AG04449 (cell line): Measurements from ENCODE around the gene IGDCC3.

ENCODE experiments used
- CTCF ChIA-PET: fragments of 350-600 bp; formaldehyde crosslinking; extraction: SDS; loops from one replicate; lab custom pipeline; 2021; ENCODE audit warnings: antibody characterized with exemption; lab: Yijun Ruan, JAX
- POLR2A ChIA-PET: fragments of 400-600, 350-600 bp; formaldehyde crosslinking; extraction: SDS; loops from one replicate; lab custom pipeline; 2020; ENCODE audit warnings: antibody characterized with exemption, inconsistent platforms; lab: Yijun Ruan, JAX
- DNase-seq: peaks from one replicate; pipeline ENCODE4 v3.0.0-alpha.2; 2010; ENCODE audit warnings: low read depth, low spot score
- H3K4me3 ChIP-seq: 2 replicates; pipeline ENCODE4 v1.5.1; 2011; ENCODE audit warnings: low read depth, mild to moderate bottlenecking, control low read depth, low read length
- TF ChIP-seq, protein P1 (sequence below): IDR thresholded peaks from one replicate; pipeline ENCODE4 v1.5.1; 2011; ENCODE audit warnings: mild to moderate bottlenecking, moderate library complexity, low read length, control low read depth, inconsistent platforms; ENCODE audit not compliant: insufficient read depth; ENCODE audit errors: missing control alignments

The IGDCC3 gene

DNA sequence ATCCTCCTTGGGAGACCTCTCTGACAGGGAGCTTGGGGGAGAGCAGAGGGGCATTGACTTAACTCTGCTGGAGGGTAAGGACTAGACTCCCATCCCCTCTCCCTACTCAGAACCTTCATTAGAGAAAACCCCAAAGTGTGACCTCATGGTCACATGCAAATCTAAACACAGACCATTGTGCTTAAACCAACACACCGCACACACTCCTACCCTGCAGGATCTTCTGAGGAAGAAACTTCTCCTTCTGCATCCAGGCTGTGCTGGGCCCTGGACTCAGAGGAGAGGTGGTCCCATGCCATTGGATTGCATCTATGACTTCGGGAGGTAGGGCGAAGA is 90.3 kb downstream of the IGDCC3 start:
- ChIA-PET POLR2A (interaction anchor here (1.8 to 3.3 kb wide), 2 partner anchors 10 to 18 kb away, joined by 7 to 42 read pairs; partner anchors contain the start of gene RNU5B-1), CTCF (interaction anchor here (1.1 to 5.7 kb wide), 11 partner anchors 9 to 254 kb away, joined by 3 to 97 read pairs (median 9); partner anchors contain the start of gene CLPX)
- TF ChIP-seq, protein P1, sequence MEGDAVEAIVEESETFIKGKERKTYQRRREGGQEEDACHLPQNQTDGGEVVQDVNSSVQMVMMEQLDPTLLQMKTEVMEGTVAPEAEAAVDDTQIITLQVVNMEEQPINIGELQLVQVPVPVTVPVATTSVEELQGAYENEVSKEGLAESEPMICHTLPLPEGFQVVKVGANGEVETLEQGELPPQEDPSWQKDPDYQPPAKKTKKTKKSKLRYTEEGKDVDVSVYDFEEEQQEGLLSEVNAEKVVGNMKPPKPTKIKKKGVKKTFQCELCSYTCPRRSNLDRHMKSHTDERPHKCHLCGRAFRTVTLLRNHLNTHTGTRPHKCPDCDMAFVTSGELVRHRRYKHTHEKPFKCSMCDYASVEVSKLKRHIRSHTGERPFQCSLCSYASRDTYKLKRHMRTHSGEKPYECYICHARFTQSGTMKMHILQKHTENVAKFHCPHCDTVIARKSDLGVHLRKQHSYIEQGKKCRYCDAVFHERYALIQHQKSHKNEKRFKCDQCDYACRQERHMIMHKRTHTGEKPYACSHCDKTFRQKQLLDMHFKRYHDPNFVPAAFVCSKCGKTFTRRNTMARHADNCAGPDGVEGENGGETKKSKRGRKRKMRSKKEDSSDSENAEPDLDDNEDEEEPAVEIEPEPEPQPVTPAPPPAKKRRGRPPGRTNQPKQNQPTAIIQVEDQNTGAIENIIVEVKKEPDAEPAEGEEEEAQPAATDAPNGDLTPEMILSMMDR, result no peak
- DNase-seq, result no peak
- H3K4me3 ChIP-seq, result no peak overlapping the region

DNA sequence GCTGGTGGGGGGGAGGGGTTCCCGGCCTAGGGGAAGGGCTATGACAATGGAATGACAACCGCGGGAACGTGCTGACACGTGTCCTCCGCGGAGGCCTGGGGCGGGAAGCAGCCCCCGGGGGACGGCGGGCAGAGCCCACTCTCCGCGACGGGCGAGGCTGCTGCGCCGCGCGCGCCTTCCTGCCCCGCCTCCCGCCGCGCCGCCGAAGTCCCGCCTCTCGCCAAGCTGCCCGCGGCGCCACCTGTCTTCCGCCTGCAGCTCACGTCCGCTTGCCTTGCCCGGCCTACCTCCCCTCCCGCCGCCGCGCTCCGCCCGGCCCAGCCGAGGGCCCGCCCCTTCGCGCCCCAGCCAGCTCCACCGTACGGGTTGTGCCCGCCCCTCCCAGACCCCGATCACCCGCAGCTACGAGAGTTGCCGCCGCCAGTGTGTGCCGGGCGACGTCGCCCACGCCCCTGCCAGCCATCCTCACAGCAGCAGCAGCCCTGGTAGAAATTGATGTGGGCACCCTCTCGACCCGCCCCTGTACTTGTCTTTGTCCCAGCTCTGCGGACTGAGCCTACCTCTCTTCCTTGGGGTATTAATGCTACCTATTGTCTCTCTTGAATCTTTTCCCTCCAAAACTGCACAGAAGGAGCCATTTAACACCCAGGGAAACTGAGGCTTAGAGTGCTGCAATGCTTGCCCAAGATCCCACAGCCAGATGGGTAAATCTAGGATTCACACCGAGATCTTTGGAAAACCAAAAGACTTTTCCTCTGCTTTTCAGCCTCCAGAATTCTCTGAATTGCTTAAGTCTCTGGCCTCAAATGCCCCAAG is 90.9 kb downstream of the IGDCC3 start, which contains the start of gene PARP16:
Gene PARP16, minus strand, starts transcription at position 180 of the 816 bp plus-strand sequence. CDS start 457 bp downstream, outside the sequence.
- POLR2A ChIA-PET, result interaction anchor here (0.6 to 3.3 kb wide), 4 partner anchors 8 to 102 kb away, joined by 3 to 42 read pairs (median 6); partner anchors contain the start of genes CLPX and RNU5B-1
- CTCF ChIA-PET, result interaction anchor here (0.6 to 5.7 kb wide), 21 partner anchors 8 to 300 kb away, joined by 3 to 97 read pairs (median 5); partner anchors contain the start of gene CLPX
- TF ChIP-seq, protein P1, result peak; percentile 49
- no peak for DNase-seq
- peak within 1 kb of the TSS; percentile 69 for H3K4me3 ChIP-seq

DNA sequence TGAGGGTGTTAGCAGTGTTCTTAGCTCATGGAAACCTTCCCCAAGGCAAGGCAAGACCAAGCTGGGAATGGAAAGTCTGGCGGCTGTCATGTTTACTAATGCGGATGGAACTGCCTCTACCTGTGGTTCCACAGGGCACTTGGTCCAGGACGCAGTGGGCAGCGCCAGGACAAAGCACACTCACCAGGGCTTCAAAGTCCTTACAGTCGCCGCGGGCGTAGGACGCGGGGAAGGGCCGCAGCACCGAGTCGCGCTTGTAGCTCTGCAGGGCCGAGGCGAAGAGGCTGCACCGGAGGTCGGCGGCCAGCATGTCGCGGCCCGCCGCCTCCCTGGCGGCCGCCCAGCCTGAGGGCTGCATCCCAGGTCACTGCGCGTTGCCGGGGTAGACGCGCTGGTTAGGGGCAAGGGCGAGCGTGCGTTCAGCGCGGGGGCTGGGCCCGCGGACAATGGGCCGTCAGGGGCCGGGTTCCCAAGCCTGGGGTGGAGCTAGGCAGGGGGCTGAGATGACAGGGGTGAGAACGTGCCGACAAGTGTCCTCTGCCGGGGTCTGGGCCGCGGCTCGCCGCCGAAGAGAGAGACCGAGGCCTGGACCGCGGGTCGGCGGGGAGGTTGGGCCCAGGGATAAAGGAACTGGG is 91.6 kb downstream of the IGDCC3 start:
- POLR2A ChIA-PET, result interaction anchor here (0.6 to 3.3 kb wide), 6 partner anchors 9 to 101 kb away, joined by 3 to 42 read pairs (median 5); partner anchors contain the start of genes CLPX and RNU5B-1
- TF ChIP-seq, protein P1, result no peak
- H3K4me3 ChIP-seq, result peak overlapping the region; percentile 69
- CTCF ChIA-PET, result interaction anchor here (0.6 to 5.7 kb wide), 20 partner anchors 8 to 299 kb away, joined by 3 to 97 read pairs (median 4); partner anchors contain the start of genes CLPX and RNU5B-1
- DNase-seq, result no peak

DNA sequence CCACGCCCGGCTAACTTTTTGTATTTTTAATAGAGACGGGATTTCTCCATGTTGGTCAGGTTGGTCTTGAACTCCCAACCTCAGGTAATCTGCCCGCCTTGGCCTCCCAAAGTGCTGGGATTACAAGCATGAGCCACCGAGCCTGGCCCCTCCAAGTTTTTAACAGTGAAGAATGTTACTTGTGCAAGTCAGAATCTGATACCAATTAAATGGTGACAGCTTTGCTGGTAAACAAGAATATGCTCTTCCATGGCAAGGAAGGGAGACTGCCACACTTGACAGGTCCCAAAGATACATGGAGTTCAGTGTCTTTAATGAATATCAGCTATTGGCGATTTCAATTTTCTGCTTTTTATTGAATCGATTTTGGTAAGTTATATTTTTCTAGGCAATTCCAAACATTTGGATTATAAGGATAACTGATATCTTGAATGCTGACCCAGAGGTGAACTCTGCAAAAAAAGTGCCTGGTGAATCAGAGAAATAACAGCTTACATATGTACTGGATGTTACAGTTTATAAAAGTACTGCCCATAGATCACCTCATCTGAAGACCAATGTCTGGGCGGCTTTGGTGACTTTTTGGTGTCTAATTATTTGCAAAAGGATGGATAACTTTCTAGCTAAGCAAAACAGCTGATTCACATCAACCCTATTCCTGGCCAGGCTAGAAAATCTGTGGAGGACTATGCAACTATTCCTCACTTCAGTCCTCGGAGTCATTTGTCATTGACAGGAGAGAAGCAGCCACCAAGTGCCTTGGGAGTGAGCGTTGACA is 92.3 kb downstream of the IGDCC3 start:
- POLR2A ChIA-PET, result interaction anchor here (1.2 to 3.3 kb wide), 3 partner anchors 10 to 100 kb away, joined by 4 to 42 read pairs (median 4); partner anchors contain the start of genes CLPX and RNU5B-1
- CTCF ChIA-PET, result interaction anchor here (0.7 to 5.7 kb wide), 15 partner anchors 7 to 299 kb away, joined by 3 to 97 read pairs (median 7); partner anchors contain the start of genes CLPX and RNU5B-1
- TF ChIP-seq, protein P1, result no peak
- no peak for DNase-seq
- peak overlapping the region; percentile 69 for H3K4me3 ChIP-seq

DNA sequence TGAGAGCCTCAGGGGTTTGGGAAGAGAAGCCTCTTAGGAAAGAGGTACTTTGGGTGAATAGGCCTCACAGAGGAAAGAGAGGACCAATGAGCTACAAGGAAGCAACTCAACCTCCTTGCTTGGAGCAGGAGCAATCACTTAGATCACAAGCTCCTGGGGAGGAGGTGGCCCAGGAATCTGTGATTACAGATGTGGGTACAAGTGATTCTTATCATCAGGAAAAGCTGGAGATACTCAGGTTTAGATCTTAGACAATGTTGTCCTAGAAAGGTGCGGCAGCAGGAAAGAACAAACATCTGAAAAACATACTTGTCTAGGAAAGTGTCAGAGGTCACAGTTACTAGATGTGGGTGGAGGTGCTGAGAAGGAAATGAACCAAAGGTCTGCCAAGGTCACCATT is 99.3 kb downstream of the IGDCC3 start:
- H3K4me3 ChIP-seq, result no peak overlapping the region
- ChIA-PET CTCF (interaction anchor here (1.2 to 5.3 kb wide), 5 partner anchors 8 to 90 kb away, joined by 5 to 46 read pairs (median 9); partner anchors contain the start of gene PARP16), POLR2A (interaction anchor here (2.5 kb wide), 1 partner anchor 26 kb away, joined by 9 read pairs; the partner anchor contains the start of gene RNU5B-1)
- no peak for DNase-seq
- TF ChIP-seq, protein P1, result no peak
